ENCODE measurements around the gene ZNF789. TPM values are rescaled to one million over a fixed set of nuclear protein-coding genes. Genes with fewer than 3 reads are reported as not detected.
A peak's percentile ranks its signal among the peaks of the same experiment; 100 is the strongest.

ZNF789 gene
- total and polyA plus RNA-seq, 2 of the 13 experiments (the other 11 are each of a cell fraction or from before 2014, with no cell fraction given): 19.8 to 25.1 TPM

DNA sequence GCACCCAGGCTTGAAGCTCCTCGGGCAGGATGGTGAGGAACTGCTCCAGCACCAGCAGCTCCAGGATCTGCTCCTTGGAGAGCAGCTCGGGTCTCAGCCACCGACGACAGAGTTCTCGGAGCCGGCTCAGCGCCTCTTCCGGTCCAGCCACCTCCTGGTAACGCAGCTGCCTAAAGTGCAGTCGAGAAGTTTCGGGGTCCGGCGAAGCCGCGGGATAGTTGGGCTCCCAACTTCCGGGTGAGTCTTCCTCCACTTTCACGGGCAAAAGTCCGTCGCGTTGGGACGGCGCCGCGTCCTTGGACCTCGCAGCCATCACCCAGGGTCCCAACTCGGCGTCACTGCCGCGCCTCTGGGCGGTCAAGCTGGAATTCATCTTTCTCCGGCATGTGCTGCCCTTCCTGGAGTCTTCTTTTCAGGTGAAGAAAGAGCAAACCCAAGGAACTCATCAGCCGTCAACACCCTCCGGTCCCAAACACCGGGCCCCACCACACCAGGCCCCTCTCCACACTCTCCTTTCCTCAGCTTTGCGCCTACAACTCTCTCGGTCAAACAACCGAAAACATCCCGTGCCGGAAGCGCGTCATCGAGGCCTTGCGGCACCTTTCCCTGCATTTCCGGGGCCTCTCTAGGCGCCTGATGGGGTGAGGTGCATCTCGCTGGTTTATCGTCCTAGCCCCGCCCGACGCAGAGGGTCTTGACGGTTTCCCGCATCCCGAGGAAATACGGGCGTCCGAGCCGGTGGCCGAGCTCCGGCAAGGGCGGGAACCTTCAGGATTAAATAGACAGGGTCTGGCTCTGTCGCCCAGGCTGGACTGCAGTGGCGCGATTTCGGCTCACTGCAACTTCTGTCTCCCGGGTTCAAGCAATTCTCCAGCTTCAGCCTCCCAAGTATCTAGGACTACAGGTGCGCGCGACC lies 27.3 kb downstream of the ZNF789 start, which contains the start of gene ZNF394 (continued):
- TF ChIP-seq ZBTB49 (CRISPR knock-in tag; IDR thresholded peaks at IDR 0.05; ENCODE audit: borderline replicate concordance) (no peak), HBP1 (CRISPR knock-in tag; IDR thresholded peaks at IDR 0.05; ENCODE audit: low read depth) (peak; percentile 65; the same call in 1 of the 2 replicates), ZNF784 (CRISPR knock-in tag; IDR thresholded peaks at IDR 0.05; ENCODE audit: borderline replicate concordance) (peak; percentile 88; the same call in 1 of the 2 replicates), KLF9 (CRISPR knock-in tag; IDR thresholded peaks at IDR 0.05; ENCODE audit: low read depth) (peak; percentile 38; the same call in 1 of the 2 replicates), RNF2 (conservative IDR thresholded peaks at IDR 0.05; ENCODE audit: low read depth) (0 out of 2 replicates have a peak, but pooled peaks have one; percentile 44), ZNF574 (CRISPR knock-in tag; IDR thresholded peaks at IDR 0.05) (peak; percentile 100), PAWR (CRISPR knock-in tag; IDR thresholded peaks at IDR 0.05; ENCODE audit: borderline replicate concordance) (no peak)

Measured in HepG2 (cell line).